ENCODE data around the gene TCERG1L. TPM values are rescaled to one million over a fixed set of nuclear protein-coding genes. Genes with fewer than 3 reads are reported as not detected.

Gene TCERG1L
- total and polyA plus RNA-seq, 9 of the 15 experiments (the other 6 are each of a cell fraction or from before 2014, with no cell fraction given): not detected

GRCh38 chr10:131158695-131159094, 152.8 kb downstream of the TCERG1L start (continued):
- no peak for TF ChIP-seq XRCC3 (IDR thresholded peaks at IDR 0.05)
- no peak for TF ChIP-seq THRB (CRISPR knock-in tag; conservative IDR thresholded peaks at IDR 0.05)
- no peak for TF ChIP-seq ARID3A (IDR thresholded peaks at IDR 0.05; ENCODE audit: borderline replicate concordance, low read depth, low read length)
- TF ChIP-seq, protein P1, sequence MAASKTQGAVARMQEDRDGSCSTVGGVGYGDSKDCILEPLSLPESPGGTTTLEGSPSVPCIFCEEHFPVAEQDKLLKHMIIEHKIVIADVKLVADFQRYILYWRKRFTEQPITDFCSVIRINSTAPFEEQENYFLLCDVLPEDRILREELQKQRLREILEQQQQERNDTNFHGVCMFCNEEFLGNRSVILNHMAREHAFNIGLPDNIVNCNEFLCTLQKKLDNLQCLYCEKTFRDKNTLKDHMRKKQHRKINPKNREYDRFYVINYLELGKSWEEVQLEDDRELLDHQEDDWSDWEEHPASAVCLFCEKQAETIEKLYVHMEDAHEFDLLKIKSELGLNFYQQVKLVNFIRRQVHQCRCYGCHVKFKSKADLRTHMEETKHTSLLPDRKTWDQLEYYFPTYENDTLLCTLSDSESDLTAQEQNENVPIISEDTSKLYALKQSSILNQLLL (CRISPR knock-in tag; IDR thresholded peaks at IDR 0.05; ENCODE audit: borderline replicate concordance): no peak
- TF ChIP-seq, protein P2, sequence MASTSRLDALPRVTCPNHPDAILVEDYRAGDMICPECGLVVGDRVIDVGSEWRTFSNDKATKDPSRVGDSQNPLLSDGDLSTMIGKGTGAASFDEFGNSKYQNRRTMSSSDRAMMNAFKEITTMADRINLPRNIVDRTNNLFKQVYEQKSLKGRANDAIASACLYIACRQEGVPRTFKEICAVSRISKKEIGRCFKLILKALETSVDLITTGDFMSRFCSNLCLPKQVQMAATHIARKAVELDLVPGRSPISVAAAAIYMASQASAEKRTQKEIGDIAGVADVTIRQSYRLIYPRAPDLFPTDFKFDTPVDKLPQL (IDR thresholded peaks at IDR 0.05; ENCODE audit: extremely low read depth, insufficient read length): no peak
